ENCODE data around the gene WNT2B. TPM values are rescaled to one million over a fixed set of nuclear protein-coding genes. Genes with fewer than 3 reads are reported as not detected.

Gene WNT2B
- total and polyA plus RNA-seq, 10 of the 15 experiments (the other 5 are each of a cell fraction or from before 2014, with no cell fraction given): 0.02 to 1.1 (median 0.14) TPM

GRCh38 chr1:112544751-112545150, 36.0 kb downstream of the WNT2B start (continued):
- TF ChIP-seq BCLAF1 (IDR thresholded peaks at IDR 0.05): no peak

GRCh38 chr1:112546076-112546475, 37.3 kb downstream of the WNT2B start:
- no peaks in the 10 kb centered on the region for H3K4me1 ChIP-seq (ENCODE audit: control insufficient read depth, insufficient read depth, low read length)
- no peak overlapping the region for H3K4me2 ChIP-seq (ENCODE audit: control insufficient read depth, insufficient read depth)
- H3K4me3 ChIP-seq: no peak overlapping the region
- H3K27me3 ChIP-seq (replicated peaks in 1 of 2; ENCODE audit: control insufficient read depth in 2 of 2, insufficient read depth in 2 of 2, low read length in 1 of 2): no peaks in the 10 kb centered on the region
- H3K9me3 ChIP-seq (replicated peaks; ENCODE audit: control insufficient read depth, insufficient read depth, low read length): no peaks in the 10 kb centered on the region
- no peak overlapping the region for H2AFZ ChIP-seq (ENCODE audit: control insufficient read depth, low read depth, low read length)
- no peak for DNase-seq (ENCODE audit: low read depth, low spot score)
- in situ Hi-C loops (cut with MboI): no loop called here
- no peak for ATAC-seq
- 54% methylated on average over 2 of the region's 2 CpGs for WGBS (ENCODE audit: insufficient coverage, insufficient replicate concordance, low lambda C conversion rate, missing lambda C conversion rate)
- no peaks in the 10 kb centered on the region for H3K79me2 ChIP-seq (ENCODE audit: control insufficient read depth, insufficient read depth, low read length)
- no peaks in the 10 kb centered on the region for H3K36me3 ChIP-seq (ENCODE audit: control insufficient read depth in 2 of 2, insufficient read depth in 2 of 2, low read length in 1 of 2)
- TF ChIP-seq JUND (IDR thresholded peaks at IDR 0.05; ENCODE audit: low read depth, low read length) (no peak), WRNIP1 (IDR thresholded peaks at IDR 0.05; ENCODE audit: borderline replicate concordance, low read depth, low read length) (no peak), SUPT20H (IDR thresholded peaks at IDR 0.05; ENCODE audit: borderline replicate concordance, control insufficient read depth, low read depth, low read length) (no peak), MTA2 (IDR thresholded peaks at IDR 0.05; ENCODE audit: low read depth) (no peak), RB1 (IDR thresholded peaks at IDR 0.05; ENCODE audit: borderline replicate concordance) (no peak), SRF (IDR thresholded peaks at IDR 0.05; ENCODE audit: low read depth in 2 of 2, low read length in 2 of 2) (no peak), ZBTB11 (CRISPR knock-in tag; IDR thresholded peaks at IDR 0.05) (no peak)
- no peaks in the 10 kb centered on the region for H4K20me1 ChIP-seq (ENCODE audit: control insufficient read depth, insufficient read depth)
- SMC1A ChIA-PET (ENCODE audit: uncharacterized antibody, unreplicated experiment): no interaction called here
- intact Hi-C loops (cut with micrococcal nuclease; ENCODE audit: unreplicated experiment): no loop called here
- CTCF ChIA-PET: interaction anchor here (1.1 kb wide), 1 partner anchor 68 kb away, joined by 3 read pairs; no protein-coding TSS in a partner anchor
- BruUV-seq (replicated peaks): no TSS peak
- FAIRE-seq: no peak
- RAD21 ChIA-PET (ENCODE audit: unreplicated experiment): no interaction called here
- no peak overlapping the region for H3K9ac ChIP-seq (ENCODE audit: control insufficient read depth, insufficient read depth, low read length)
- no peak overlapping the region for H3K27ac ChIP-seq (ENCODE audit: control insufficient read depth, insufficient read depth)
- POLR2A ChIA-PET: no interaction called here
